ENCODE results near the gene CISD3. TPM values are rescaled to one million over a fixed set of nuclear protein-coding genes. Genes with fewer than 3 reads are reported as not detected.

CISD3 gene
- polyA plus RNA-seq, 3 donors = 11.5 to 12.5 (median 11.9) TPM

Other genes with a start within 250 kb of the CISD3 start
- 1 to 10 TPM; 3.0 to 6.9 (median 5.3) TPM for gene SRCIN1, start 124.4 kb upstream of the CISD3 start, polyA plus RNA-seq (ENCODE audit: insufficient read length in 3 of 3)
- gene EPOP, start 55.4 kb upstream of the CISD3 start, polyA plus RNA-seq (ENCODE audit: insufficient read length in 3 of 3) = 1 to 10 TPM; 1.8 to 1.9 (median 1.8) TPM
- gene MLLT6, start 25.1 kb upstream of the CISD3 start, polyA plus RNA-seq (ENCODE audit: insufficient read length in 3 of 3) = 100 to 1,000 TPM in 1 of 3 donors, 10 to 100 TPM in 2; 89.7 to 146 (median 93.1) TPM
- gene PCGF2, start 18.0 kb downstream of the CISD3 start, polyA plus RNA-seq (ENCODE audit: insufficient read length in 3 of 3) = 10 to 100 TPM; 59.7 to 93.8 (median 84.0) TPM
- gene PSMB3, start 22.4 kb downstream of the CISD3 start, polyA plus RNA-seq (ENCODE audit: insufficient read length in 3 of 3) = 100 to 1,000 TPM; 105 to 120 (median 109) TPM
- 10 to 100 TPM; 73.9 to 87.2 (median 80.9) TPM for gene PIP4K2B, start 69.2 kb downstream of the CISD3 start, polyA plus RNA-seq (ENCODE audit: insufficient read length in 3 of 3)
- gene CWC25, start 95.0 kb downstream of the CISD3 start, polyA plus RNA-seq (ENCODE audit: insufficient read length in 3 of 3) = 10 to 100 TPM; 22.1 to 30.2 (median 26.8) TPM
- gene RPL23, start 123.4 kb downstream of the CISD3 start, polyA plus RNA-seq (ENCODE audit: insufficient read length in 3 of 3) = 1,000 to 10,000 TPM; 2,289 to 2,767 (median 2,734) TPM
- 100 to 1,000 TPM; 132 to 165 (median 143) TPM for gene LASP1, start 139.7 kb downstream of the CISD3 start, polyA plus RNA-seq (ENCODE audit: insufficient read length in 3 of 3)
- under 1 TPM in 1 of 3 donors, not detected in 2; 0.07 TPM for gene FBXO47, start 237.1 kb downstream of the CISD3 start, polyA plus RNA-seq (ENCODE audit: insufficient read length in 3 of 3)